Measurements from ENCODE around the gene ECE1.
A peak's percentile ranks its signal among the peaks of the same experiment; 100 is the strongest.

The ECE1 gene

DNA sequence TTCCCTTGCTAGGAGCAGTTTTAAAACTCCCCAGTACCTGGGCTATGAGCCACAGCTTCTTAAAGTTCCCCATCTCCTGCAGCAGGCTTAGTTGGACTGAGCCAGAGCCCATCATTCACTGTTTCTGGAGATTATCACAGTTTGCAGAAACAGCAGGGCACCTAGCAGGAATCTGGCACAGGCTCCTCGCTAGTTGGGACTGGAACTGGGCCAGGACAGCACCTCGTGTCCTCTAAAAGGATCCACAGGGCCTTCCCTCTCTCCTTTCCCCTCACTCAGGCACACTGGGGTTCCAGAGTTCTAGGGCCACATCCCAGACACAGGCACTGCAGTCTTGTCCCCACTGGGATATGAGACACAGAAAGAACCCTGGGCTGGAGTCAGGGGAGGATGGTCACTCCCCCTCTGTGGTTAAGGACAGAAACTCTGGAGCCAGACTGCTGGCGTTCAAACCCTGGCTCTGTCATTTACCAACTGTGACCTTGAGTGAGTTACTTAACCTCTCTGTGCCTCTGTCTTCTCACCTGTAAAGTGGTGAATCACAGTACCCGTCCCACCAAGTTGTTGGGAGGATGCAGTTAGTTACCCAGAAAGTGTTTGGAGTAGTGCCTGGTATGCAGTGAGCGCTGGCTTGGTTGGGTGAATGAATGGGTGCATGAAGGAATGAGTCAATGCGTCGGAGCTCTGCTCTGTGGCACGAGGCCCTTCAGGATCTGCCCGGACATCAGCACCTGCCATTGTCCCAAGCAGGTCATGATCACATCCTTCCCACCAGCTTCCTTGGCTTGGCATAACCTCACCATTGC lies 18.8 kb upstream of the ECE1 start:
- peak; percentile 90 for FAIRE-seq

GRCh38 chr1:21308330-21308729 lies 18.1 kb upstream of the ECE1 start:
- no peak for FAIRE-seq
- DNase-seq (ENCODE audit: low spot score): no peak

More for the DNA sequence above, 18.8 kb upstream of the ECE1 start:
- DNase-seq (ENCODE audit: low spot score): peak; percentile 86

DNA sequence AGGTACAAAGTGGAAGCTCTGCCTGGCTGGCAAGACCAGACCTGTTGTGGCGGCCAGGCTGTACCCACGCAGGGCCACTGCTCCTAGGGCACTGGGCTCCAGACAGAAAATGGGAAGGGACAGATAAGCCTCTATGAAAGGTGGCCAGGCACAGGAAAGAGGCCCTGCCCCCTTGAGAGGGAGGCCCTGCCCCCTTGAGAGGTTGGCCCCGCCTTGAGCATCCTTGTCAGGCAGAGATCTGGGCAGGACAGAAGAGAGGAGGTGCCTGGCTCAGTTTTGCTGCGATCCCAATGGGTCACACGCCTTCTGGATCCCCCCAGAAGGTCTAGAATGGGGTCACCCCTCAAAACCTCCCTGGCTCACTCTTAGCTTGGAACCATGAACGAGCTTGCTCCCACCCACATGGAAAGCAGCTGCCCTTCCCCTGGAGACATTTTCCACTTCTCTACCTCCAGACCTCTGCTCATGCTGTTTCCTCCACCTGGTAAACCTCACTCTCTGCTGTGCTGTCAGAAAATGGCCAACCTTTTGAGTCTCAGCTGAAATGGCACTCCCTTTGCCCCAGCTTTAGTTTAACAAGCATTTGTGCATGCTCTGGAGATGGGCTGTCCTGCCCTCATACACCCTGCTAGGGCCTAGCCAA lies 17.5 kb upstream of the ECE1 start:
- DNase-seq (ENCODE audit: low spot score) (no peak), FAIRE-seq (no peak)

- no peak for FAIRE-seq
- DNase-seq (ENCODE audit: low spot score): no peak
These were observed 16.9 kb upstream of the ECE1 start for GRCh38 chr1:21307210-21307609.

DNA sequence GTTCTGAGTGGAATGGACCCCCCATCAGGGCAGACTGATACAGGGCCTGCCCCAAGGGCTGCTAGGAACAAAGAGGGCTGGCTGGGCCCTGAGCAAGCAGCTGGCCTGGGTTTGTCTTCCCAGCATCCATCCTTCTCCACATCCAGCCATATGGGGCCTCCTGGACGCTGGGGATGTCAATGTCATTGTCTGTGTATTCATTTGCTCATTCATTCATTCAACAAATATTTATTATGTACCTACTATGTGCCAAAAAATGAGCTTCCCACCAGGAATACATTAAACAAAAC lies 15.6 kb upstream of the ECE1 start:
- FAIRE-seq (no peak), DNase-seq (ENCODE audit: low spot score) (no peak)

GRCh38 chr1:21305155-21305899 lies 15.1 kb upstream of the ECE1 start:
- DNase-seq (ENCODE audit: low spot score) (no peak), FAIRE-seq (no peak)

DNA sequence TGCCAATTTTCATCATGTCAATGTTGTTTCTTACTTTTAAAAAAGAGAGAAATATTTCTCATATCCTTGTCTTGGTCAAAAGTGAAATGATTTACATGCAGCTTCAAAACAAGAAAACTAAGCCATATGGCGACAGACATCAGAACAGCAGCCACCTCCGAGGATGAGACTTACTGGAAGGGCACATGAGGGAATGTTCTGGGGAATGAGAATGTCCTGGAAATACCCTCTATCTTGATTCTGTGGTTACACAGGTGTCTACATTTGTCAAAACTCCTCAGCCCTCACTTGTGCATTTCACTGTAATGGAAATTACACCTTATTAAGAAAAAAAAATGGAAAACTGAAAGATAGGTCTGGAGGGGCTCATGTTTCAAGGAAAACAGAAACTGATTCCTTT lies 14.2 kb upstream of the ECE1 start:
- FAIRE-seq: no peak
- no peak for DNase-seq (ENCODE audit: low spot score)

- DNase-seq (ENCODE audit: low spot score) (no peak), FAIRE-seq (no peak)
These were observed 12.8 kb upstream of the ECE1 start for GRCh38 chr1:21302747-21303715.

- DNase-seq (ENCODE audit: low spot score) (no peak), FAIRE-seq (no peak)
These were observed 11.7 kb upstream of the ECE1 start for GRCh38 chr1:21301794-21302440.

DNA sequence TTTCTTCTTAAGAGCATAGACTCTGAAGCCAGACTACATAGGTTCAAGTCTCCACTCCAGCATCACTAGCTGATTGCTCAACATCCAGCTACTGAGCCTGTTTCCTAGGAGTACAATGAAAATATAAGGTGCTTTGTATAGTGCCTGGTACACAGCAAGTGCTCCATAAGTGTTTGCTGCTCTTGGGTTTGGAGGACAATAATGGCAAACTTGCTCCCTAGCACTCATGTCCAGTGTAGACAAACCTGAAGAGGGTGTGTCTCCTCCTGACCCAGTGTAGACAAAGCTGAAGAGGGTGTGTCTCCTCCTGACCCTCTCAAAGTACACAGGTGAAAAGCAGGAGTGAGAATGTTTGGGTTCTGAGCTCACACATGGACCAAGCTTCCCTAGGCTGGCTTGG lies 10.5 kb upstream of the ECE1 start:
- DNase-seq (ENCODE audit: low spot score) (no peak), FAIRE-seq (no peak)

DNA sequence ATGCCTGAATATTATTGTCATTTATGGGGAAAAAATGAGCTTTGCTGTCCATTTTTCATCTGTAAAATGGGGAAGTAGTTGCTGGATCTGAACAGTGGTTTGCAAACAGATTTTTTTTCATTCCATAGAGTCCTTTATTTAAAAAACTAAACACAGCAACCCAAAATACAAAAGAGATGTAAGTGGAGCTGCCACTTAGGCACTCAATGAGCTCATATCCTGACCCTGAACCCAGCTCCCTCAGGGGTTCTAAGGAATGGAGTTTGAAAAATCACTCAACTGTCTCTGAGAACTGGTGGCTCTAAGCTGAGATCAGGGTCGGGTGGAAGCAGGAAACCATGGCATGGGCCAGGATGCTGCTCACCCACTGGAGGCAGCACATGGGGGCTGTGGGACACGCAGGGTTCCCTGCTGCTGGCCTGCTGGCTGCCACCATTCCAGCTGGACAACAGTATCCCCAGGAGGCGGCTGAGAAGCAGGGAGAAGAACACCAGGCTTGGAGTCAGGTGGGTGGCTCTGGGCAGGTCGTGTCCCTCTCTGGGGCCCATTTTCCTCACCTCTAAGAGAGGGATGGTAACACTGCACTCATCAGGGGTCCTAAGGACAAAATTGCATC lies 9.6 kb upstream of the ECE1 start:
- no peak for FAIRE-seq
- peak; percentile 26 for DNase-seq (ENCODE audit: low spot score)

DNA sequence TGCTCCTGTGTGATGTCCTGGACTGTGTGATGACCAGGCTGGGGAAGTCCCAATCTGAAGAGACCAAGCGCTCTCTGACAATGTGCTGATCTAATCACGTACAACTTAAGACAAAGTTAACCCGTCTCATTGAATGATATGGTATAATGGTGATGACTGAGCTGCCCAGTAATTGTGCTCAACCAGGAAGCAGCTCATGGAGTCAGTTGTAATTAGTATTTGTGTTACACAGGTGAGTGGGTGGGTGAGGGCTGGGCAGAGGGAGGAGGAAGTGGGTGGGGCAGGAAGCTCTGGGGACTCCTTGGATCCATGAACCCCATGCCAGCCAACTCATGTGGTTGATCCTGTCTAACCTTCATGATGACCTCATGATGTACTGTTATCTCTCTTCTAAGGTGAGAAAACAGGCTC lies 8.7 kb upstream of the ECE1 start:
- FAIRE-seq (peak; percentile 24), DNase-seq (ENCODE audit: low spot score) (peak; percentile 87)

DNA sequence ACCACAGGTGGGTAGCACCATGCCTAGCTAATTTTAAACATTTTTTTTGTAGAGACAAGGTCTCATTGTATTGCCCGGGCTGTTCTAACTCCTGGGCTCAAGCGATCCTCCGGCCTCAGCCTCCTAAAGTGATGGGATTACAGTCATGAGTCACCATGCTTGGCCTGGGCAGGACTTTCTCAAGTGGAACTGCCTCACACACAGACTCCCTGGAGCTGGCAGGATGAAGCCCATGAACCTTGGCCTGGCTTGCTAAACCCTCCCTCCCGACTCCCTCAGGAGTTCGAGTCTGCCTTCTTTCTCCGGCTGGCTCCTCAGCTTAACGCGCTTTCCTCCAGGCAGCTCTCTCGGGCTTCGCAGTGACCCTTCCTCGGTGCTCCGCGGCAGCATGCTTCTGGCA lies 7.7 kb upstream of the ECE1 start:
- DNase-seq (ENCODE audit: low spot score): peak; percentile 84
- peak; percentile 85 for FAIRE-seq

DNA sequence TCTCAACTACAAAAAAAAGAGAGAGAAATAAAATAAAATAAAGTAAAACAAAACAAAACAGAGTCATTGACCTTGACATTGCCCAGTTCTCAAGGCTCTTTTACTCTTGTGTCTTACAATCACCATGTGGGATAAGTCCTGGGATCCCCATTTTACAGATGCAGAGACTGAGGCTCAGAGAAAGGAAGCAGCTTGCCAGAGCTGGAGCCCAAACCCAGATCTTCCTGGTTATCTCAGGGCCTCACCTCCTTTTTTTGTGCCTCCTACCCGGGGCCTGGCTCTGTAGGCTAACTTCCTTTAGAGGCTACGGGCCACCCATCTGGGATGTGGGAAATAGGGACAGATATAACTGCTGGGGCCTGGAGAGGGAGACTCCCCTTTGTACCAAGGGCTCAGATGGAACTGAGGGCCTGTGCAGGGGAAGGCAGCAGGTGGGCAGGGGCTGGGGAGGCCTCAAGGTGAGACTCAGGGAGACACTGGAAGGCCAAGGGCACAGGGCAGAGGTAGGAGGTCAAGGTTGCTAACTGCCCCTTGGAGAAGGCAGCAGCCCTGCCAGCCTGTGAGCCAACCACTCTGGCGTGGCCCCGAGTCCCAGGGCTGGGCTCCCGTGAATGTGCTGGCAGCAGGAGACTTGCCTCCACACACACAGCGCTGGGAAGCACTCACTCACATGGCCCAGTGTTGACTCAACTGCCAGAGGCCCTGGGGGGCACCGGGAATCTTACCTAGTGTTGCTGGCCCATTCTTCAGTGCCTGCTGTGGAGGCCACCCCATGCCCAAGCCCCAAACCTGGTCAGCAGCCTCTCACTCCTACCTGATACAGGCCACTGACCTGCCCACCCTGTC lies 6.5 kb upstream of the ECE1 start:
- peak; percentile 61 for DNase-seq (ENCODE audit: low spot score)
- FAIRE-seq: no peak

DNA sequence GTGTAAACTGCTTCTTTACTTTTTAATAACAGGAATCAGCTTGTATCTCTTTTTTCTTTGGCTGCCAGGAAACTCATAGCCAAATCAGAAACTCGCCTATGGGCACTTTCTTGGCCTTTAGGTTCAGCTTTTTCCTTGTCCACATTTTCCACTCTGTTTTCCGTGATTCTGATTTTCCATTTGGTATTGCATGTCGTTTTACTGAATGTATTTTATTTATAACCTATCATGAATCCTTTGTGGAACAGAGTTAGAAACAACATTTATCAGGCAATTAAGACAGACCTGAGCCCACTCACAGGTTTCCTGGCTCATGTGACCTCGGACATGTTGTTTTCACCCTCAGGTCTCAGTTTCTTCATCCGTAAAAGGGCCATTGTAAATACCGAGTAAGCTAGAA lies 5.3 kb upstream of the ECE1 start:
- FAIRE-seq (no peak), DNase-seq (ENCODE audit: low spot score) (no peak)

DNA sequence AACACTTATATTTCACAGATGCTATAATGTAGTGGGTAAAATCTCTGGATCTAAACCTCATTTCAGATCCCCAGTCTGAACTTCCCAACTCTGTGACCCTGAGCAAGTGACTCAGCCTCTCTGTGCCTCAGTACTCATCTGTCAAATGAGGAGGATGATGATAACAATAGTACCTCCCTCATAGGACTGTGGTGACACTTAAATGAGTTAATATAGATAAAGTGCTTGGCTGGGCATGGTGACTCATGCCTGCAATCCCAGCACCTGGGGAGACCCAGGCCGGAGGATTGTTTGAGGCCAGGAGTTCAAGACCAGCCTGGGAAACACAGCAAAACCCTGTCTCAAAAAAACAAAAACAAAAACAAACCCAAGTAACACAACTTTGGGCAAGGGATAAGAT lies 4.7 kb upstream of the ECE1 start:
- peak; percentile 95 for FAIRE-seq

DNA sequence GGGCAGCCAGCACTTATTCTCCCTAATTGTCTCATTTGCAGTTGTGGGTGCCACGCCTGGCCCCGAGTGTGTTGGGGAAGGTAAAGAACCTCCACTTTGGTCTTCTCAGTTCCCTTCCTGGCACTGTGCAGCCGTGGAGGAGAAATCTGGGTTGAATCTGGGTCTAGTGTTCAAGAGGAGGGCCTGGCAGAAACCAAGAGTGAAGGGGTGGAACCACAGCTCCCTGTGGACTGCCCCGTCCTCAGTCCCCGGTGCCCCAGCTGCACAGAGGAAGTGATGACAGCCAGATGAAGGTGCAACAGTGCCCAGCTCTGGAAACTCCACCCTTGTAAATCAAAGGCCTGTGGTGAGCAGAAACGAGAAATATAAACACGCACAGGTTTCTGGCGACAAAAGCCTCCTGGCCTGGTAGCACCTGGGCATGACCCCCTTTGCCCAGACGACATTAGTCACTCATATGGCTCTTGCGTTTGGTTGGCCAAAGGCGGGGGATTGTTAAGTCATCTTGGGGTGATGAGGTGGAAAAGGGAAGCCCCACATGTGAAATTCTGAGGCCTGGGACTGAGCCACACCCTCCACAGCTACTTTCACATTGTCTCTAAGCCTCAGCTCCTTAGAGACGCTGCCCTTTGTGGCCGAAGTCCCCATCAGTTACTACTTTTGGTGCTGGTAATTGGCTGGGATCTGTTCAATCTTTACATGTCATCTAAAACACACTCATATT lies 4.2 kb upstream of the ECE1 start:
- peak; percentile 88 for DNase-seq (ENCODE audit: low spot score)
- FAIRE-seq: no peak

More for the DNA sequence above, 4.7 kb upstream of the ECE1 start:
- peak; percentile 94 for DNase-seq (ENCODE audit: low spot score)

GRCh38 chr1:21293537-21294265 lies 3.4 kb upstream of the ECE1 start:
- no peak for FAIRE-seq

More at GRCh38 chr1:21293537-21294265, 3.4 kb upstream of the ECE1 start:
- no peak for DNase-seq (ENCODE audit: low spot score)
